SIG-M5 treated with dmso at 0.1 percent for 504 hours (cell line): ENCODE measurements around the gene C6orf132.
A peak's percentile ranks its signal among the peaks of the same experiment; 100 is the strongest.

Source experiments
- DNase-seq: peaks from one replicate; lab custom pipeline; 2025; ENCODE audit not compliant: unreplicated experiment; lab: John Stamatoyannopoulos, UW

C6orf132 gene

DNA sequence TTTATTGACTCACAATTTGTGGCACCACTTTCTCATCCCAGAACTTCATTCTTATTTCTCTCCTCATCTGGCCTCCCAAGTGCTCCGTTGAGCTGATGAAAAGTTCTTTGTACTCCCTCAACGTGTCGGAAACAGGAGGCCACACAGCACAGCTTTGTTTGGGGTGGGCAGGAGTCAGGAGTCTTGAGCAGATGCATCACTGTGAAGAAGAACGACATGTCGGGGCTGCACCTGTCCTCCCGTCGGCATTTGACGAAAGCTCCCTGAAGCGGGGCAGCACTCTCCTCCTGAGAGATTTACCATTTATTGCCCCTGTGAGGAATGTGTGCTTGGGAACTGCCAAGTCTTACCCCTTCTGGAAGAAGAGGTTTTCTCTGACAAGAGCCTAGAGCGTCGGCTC lies 64.0 kb downstream of the C6orf132 start:
- no peak for DNase-seq

DNA sequence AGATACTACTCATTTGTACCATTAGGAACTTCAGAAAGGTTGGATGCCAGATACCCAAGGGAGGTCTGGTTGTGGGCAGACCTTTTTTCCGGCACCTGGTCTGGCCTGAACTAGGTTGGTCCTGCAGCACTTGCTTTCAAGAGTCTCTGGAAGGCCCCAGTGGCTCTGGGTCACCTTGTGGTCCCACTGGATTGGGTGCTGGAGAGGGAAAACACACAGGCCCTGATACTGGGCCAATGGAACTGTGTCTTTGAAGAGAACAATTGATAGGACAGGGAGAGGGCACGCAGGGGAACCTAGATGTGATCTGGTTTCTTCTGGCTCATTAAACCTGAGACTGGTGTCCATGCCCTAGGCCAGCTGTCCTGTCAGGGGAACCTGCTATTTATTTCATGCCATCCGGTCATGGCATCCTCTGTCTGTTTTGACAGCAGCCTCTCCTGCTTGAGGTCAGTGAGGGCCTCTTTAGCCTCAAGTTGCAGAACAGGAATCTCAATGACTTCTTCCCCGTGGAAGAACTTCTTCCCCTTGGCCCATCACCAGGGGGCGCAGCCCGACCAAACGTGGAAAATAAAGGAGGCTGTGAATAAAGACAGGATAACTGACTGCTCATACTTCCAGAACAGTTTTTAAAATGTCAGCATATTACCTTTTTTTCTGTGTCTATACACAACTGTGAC lies 67.1 kb downstream of the C6orf132 start:
- peak; percentile 47 for DNase-seq

DNA sequence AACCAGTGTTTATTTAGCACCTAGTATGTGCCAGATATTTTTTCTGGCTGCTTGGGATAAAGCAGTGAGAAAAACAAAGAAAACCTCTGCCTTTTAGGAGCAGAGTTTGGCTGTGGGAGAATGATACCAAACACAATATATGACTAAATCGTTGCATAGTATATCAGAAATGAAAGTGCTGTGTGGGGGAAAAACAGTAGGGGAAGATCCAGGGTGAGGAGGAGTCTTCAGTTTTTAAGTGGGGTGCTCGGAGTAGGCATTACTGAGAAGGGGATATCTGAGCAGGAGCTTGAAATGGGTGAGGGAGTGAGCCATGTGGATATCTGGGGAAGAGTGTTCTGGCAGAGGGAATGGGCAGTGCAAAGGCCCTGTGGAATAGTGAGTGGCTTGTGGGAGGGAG lies 69.1 kb downstream of the C6orf132 start:
- DNase-seq: no peak

DNA sequence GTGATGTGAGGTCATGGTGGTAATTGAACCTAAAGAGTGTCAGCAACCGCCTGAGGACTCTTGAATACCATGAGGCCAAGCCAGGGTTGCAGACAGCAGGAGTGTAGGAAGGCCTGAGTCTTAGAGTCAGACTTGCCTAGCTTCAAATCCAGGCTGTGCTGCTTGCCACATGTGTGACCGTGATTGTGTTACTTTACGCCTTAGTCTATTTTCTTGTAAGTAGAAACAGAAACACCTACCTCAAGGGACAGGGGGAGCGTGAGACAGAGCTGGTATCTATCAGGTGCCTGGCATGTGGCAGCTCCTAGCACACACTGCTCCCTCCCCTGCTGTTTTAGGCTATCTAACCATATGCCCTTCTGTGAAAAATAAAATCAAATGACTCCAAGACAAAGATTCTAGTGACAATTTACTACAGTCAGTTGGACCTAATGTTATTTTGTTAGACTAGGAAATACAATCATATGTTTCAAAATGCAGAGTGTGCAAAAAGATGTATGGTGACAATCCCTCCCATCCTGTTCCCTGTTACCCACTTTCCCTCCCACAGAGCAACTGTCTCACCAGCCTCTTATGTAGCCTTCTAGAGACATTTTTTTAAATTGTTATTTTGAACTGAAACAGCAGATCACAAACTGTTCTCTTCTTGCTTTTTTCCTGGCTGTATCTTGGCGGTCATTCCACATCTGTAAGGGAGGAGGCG lies 70.4 kb downstream of the C6orf132 start:
- DNase-seq: no peak

DNA sequence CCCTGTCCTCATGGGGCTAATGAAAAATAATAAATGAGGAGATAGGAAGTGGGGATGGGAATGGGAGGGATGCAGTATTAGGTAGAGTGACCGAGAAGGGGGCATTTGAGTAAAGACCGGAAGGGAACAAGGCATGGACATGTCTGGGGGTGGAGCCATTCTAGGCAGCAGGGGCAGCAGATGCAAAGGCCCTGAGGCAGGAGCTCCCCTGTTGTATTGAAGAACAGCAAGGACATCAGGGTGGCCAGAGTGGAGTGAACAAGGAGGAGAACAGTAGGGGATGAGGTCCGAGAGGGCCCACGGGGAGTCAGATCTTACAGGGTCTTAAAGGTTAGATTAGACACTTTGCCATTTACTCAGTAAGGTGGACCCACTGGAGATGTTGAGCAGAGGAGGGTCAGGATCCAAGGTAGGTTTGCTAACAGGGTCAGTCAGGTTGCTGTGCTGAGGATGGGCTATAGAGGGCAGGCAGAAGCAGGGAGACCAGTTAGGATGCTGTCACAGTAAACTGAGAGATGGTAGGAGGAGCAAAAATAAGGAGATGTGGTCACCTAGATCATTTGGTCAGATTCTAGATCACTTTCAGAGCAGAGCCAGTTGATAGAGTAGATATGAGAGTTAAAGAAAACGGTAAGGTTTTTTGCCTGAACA lies 73.4 kb downstream of the C6orf132 start:
- no peak for DNase-seq

DNA sequence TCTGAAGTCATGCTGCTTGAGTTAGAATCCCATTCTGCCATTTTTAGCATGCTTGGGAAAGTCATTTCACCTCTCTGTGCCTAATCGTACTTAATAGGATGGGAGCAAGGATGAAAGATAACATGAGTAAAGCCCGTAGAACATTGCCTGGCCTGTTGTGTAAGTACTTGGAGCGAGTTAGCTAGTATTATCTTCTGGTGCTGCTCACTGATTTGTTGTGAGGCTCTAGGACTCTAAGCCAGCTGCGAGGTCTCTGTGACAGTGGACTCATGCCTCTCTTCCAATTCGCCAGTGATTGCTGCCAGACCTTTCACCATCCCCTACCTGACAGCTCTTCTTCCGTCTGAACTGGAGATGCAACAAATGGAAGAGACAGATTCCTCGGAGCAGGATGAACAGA lies 74.2 kb downstream of the C6orf132 start:
- DNase-seq: no peak

DNA sequence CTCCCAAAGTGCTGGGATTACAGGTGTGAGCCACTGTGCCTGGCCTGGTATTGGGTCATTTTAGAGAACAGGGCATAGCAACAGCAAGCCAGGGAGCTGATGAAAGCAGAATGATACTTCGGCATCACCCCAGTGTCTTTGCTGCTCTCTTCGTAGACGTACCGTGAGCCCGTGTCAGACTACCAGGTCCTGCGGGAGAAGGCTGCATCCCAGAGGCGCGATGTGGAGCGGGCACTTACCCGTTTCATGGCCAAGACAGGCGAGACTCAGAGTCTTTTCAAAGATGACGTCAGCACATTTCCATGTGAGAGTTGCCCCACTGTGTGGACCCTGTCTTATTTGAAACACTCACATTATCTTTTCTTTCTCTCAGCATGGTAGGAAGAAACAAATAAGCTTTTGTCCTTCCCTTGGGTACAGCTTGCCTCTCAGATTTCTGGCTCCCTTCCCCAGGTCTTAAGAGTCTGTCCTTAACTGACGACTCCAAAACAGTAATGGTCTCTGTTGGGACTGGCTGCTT lies 76.2 kb downstream of the C6orf132 start:
- DNase-seq: no peak

DNA sequence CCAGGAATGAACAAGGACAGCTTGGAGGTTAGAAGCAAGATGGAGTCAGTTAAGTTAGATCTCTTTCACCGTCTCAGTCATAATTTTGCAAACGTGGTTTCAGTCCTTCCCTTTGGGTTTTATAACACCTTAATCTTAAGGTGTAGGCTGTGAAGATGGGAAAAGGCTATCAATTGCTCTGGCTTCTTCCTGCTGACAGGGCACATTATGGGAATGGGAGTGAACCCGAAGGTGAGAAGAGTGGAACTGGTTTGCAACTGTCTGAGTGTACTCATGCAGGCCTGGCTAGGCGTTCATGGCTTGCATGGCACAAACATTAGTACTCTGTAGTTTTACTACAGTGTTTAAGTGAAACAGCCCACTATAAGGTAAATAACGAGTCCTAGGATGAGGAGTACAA lies 82.7 kb downstream of the C6orf132 start:
- DNase-seq: no peak

DNA sequence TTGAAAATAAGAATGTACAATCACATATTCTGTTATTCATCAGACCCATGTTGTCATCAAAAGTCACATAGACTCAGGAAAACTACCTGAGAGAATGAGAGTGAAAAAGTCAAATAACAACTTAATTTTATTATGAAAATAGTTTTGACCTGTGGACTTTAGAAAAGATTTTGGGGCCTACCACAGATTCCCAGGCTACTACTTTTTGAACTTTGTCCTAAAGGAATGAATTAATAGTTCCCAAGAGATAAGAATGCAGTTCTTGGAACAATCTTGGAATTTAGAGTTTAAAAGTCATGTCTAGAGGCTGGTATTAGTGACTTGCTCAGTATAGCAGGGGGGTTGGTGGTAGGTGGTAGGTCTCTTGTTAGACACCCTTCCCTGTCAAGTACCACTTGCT lies 88.8 kb downstream of the C6orf132 start:
- no peak for DNase-seq

DNA sequence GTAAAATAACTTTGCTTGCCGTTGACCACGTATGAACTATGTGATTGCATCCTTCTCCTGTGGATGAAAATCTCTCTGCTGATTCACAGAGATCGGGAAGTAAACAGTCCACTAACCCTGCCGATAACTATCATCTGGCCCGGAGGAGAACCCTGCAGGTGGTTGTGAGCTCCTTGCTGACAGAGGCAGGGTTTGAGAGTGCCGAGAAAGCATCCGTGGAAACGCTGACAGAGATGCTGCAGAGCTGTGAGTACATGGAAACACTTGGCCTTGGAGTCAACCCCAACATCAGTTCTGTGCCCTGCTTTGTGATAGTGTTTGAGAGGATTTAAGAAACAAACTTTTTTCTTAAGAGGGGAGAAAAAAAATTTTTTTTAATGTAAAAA lies 91.2 kb downstream of the C6orf132 start:
- DNase-seq: no peak
